Ovary (tissue), 9 donors: Measurements from ENCODE around the gene EYA2. TPM values are rescaled to one million over a fixed set of nuclear protein-coding genes. Genes with fewer than 3 reads are reported as not detected.

Experiments
- DNase-seq, 5 donors: peaks; one replicate each; pipeline ENCODE4 v3.0.0-alpha.2; 2019 to 2020
- H3K27ac ChIP-seq, 2 donors: fragments of 200-600 bp; one replicate each; pipeline versions ENCODE4 v1.5.1 to v1.8.0; 2019 to 2022
- H3K27me3 ChIP-seq: fragments of 200-600 bp; one replicate; pipeline ENCODE4 v1.8.0; 2022
- H3K36me3 ChIP-seq: fragments of 200-600 bp; sonication (generic); one replicate; pipeline ENCODE4 v1.5.1; 2019
- H3K4me1 ChIP-seq: one replicate; pipeline ENCODE4 v1.8.1; 2013; ENCODE audit warnings: mild to moderate bottlenecking, moderate library complexity; ENCODE audit not compliant: insufficient read depth
- H3K4me3 ChIP-seq: fragments of 200-600 bp; sonication (generic); one replicate; pipeline ENCODE4 v1.5.1; 2017
- H3K9me3 ChIP-seq, 2 donors: fragments of 200-600 bp in 1 of 2; sonication (generic) in 1 of 2; one replicate each; pipeline versions ENCODE4 v1.5.1 to v1.8.1; 2013 to 2019; ENCODE audit warnings: mild to moderate bottlenecking in 1 of 2, moderate library complexity in 1 of 2
- CTCF ChIP-seq, 3 donors: fragments of 450-650 bp in 2 of 3; fragments of 200-600 bp in 1 of 3; IDR thresholded peaks; one replicate each; pipeline versions ENCODE4 v1.5.1 to v1.8.0; 2016 to 2022; ENCODE audit warnings: antibody characterized with exemption in 3 of 3, mild to moderate bottlenecking in 1 of 3
- EP300 ChIP-seq: sonication (generic); formaldehyde crosslinking; IDR thresholded peaks from one replicate; pipeline ENCODE4 v1.6.1; 2017; ENCODE audit warnings: antibody characterized with exemption
- POLR2A ChIP-seq: fragments of 450-650 bp; IDR thresholded peaks from one replicate; pipeline ENCODE4 v1.6.1; 2017; ENCODE audit warnings: antibody characterized with exemption, mild to moderate bottlenecking, moderate library complexity
- WGBS, 3 donors: extraction: QIAGEN DNeasy Blood & Tissue Kit in 1 of 3; methylation state at CpG; one replicate each; pipeline versions ENCODE4 v1.1.5 to v1.1.7; 2013 to 2017; 5-methylcytosine and 5-hydroxymethylcytosine counted together
- intact Hi-C, 4 donors: fragments of 100-400 bp; cut with DNase I; formaldehyde crosslinking; loops; one replicate each; pipeline versions ENCODE4 v1.11.0 to v1.15.1; 2022 to 2023
- polyA plus RNA-seq, 2 donors: library from polyadenylated mRNA; stranded (reverse); fragments of 200-250 nt in 1 of 2; fragments of 350-450 nt in 1 of 2; fragmentation: Illumina TruSeq in 1 of 2; extraction: RNeasy Lipid Tissue Mini Kit (QIAGEN cat#74804) in 1 of 2; gene quantifications; one replicate each; pipeline ENCODE4 v1.2.3, GENCODE V29; 2013 to 2014
- total RNA-seq, 7 donors: library from RNA; depleted of rRNA in 2 of 7; stranded (reverse); fragments of >200 nt in 2 of 7; fragmentation: NEBNext Ultra II Directional in 3 of 7; extraction: Animal tissue kit (Norgen Biotek cat#: 25700) in 3 of 7; gene quantifications; one replicate each; pipeline versions ENCODE4 v1.1.0 to v1.2.4, GENCODE V29; 2016 to 2023
- donor health status: DM: no; HTN: no; CAD: no; lungs with moderate emphysema.
- donor health status: DM: no; HTN: no; CAD: no.
- donor health status: Bipolar disorder and iron deficiency.
- donor health status: DM: yes; HTN: yes; CAD: no.
- donor health status: DM: no; HTN: no; CAD: no.
- donor health status: DM: yes; HTN: yes; CAD: no.

The EYA2 gene
- total and polyA plus RNA-seq, 9 donors: 0.18 to 7.6 (median 1.7) TPM

DNA sequence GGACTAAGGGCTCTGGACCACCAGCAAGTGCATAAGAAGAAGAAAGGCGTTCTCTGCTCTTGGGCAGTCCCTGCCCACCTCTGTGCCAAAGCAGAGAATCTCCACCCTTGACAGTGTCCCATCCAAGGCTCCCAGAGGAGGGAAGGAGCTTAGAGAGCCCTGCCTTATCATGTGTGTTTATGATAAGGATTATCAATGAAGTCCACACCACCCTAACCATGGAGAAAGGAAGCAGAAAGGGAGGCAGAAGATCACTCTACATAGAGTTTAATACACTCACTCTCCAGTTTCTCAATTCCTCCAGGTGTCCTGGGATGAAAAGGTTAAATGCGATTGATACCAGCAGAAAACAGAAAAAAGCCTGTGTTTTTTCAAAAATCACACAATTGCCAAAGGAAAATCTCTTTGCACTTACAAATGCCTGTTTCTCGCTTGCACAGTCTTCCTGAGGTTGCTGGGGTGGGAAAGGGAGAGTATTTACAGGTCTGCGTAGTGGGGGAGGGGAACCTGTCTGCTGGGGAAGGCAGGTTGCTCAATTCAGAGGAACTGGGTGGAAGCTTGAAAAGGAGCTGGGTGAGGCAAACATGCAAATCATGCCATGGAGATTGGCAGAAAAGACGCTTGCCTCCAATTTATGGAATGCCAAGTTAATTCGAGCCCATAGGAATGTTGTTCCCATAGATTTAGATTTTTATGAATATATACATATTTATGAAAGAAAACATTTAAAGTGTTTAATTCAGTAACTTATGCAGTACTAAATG lies 104.0 kb downstream of the EYA2 start:
- H3K27me3 ChIP-seq: no peaks in the 10 kb centered on the region
- no peaks in the 10 kb centered on the region for H3K36me3 ChIP-seq
- intact Hi-C loops: no loop called here
- no peaks in the 10 kb centered on the region for H3K9me3 ChIP-seq
- TF ChIP-seq POLR2A (no peak), CTCF (IDR thresholded peaks at IDR 0.05) (no peak), EP300 (no peak)
- no peak overlapping the region for H3K27ac ChIP-seq
- DNase-seq: no peak
- H3K4me1 ChIP-seq: no peaks in the 10 kb centered on the region
- no peak overlapping the region for H3K4me3 ChIP-seq
- WGBS, 3 donors: 35 to 40% (median 38%) methylated on average over 6 of the region's 6 CpGs

GRCh38 chr20:46999801-47000465 lies 105.3 kb downstream of the EYA2 start:
- TF ChIP-seq EP300 (no peak), POLR2A (no peak), CTCF (IDR thresholded peaks at IDR 0.05) (no peak)
- DNase-seq: no peak
- Histone ChIP-seq H3K27me3 (no peaks in the 10 kb centered on the region), H3K36me3 (no peaks in the 10 kb centered on the region), H3K4me1 (no peaks in the 10 kb centered on the region), H3K9me3 (no peaks in the 10 kb centered on the region), H3K4me3 (no peak overlapping the region), H3K27ac (no peak overlapping the region)
- intact Hi-C loops: no loop called here
- 81 to 84% (median 83%) methylated on average over 11 of the region's 11 CpGs for WGBS, 3 donors

- no peak for DNase-seq
- Histone ChIP-seq H3K27me3 (no peaks in the 10 kb centered on the region), H3K4me3 (no peak overlapping the region), H3K4me1 (no peaks in the 10 kb centered on the region), H3K9me3 (peaks cover 0 to 4% of the 10 kb centered on the region in 2 donors), H3K27ac (no peak overlapping the region), H3K36me3 (no peaks in the 10 kb centered on the region)
- TF ChIP-seq EP300 (no peak), CTCF (IDR thresholded peaks at IDR 0.05) (no peak), POLR2A (no peak)
- WGBS, 3 donors: 76 to 91% (median 86%) methylated on average over 6 of the region's 6 CpGs
- intact Hi-C loops: no loop called here
These were observed 108.6 kb downstream of the EYA2 start for GRCh38 chr20:47003223-47003622.

DNA sequence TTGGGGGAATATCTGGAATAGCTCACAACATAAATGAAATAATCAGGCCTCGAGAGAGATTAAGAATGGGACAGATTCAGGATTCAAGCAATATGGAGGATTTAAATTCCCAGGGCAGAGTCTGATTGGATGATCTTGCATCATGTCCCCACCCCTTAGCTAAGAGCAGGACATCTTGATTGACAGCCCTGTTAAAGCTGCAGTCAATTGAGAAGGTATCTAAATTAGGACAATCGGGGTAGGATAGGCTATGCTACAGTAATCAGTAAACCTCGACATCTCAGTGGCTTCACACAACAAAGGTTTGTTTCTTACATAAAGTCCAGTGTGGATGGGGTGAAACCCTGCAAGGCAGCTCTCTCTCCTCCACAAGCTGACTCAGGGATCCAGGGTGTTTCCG lies 109.5 kb downstream of the EYA2 start:
- TF ChIP-seq POLR2A: no peak
- no peak for TF ChIP-seq EP300
- no peak for TF ChIP-seq CTCF (IDR thresholded peaks at IDR 0.05)
- intact Hi-C loops: no loop called here
- H3K9me3 ChIP-seq: peaks cover 0 to 4% of the 10 kb centered on the region in 2 donors
- 73 to 95% (median 81%) methylated on average over 4 of the region's 4 CpGs for WGBS, 3 donors
- no peak for DNase-seq
- no peaks in the 10 kb centered on the region for H3K4me1 ChIP-seq
- H3K27ac ChIP-seq: no peak overlapping the region
- no peak overlapping the region for H3K4me3 ChIP-seq
- no peaks in the 10 kb centered on the region for H3K27me3 ChIP-seq
- no peaks in the 10 kb centered on the region for H3K36me3 ChIP-seq
